GM21825 (cell line): ENCODE data around the gene RDH16.
A peak's percentile ranks its signal among the peaks of the same experiment; 100 is the strongest.

Experiments used
- ATAC-seq: cut with Tn5 transposase; IDR thresholded peaks from one replicate; pipeline ENCODE4 v1.9.1; 2021; ENCODE audit warnings: mild to moderate bottlenecking, moderate library complexity; ENCODE audit not compliant: unreplicated experiment

RDH16 gene

GRCh38 chr12:56957229-56958052, at the start of gene RDH16:
Gene RDH16 (minus strand): TSS chr12:56957608. CDS start chr12:56957462, 146 bp downstream.
- ATAC-seq, result no peak

- no peak for ATAC-seq
These were observed 49.5 kb upstream of the RDH16 start for GRCh38 chr12:57006809-57007475.

- peak; percentile 69 for ATAC-seq
These were observed 48.8 kb upstream of the RDH16 start, which contains the start of gene ZBTB39 for GRCh38 chr12:57005980-57006808. Gene ZBTB39 (minus strand): TSS chr12:57006546. CDS start chr12:57004917, 1,629 bp downstream.

- no peak for ATAC-seq
These were observed 47.2 kb upstream of the RDH16 start for GRCh38 chr12:57004651-57005050.

- ATAC-seq, result no peak
These were observed 46.0 kb upstream of the RDH16 start for GRCh38 chr12:57003395-57003794.

- no peak for ATAC-seq
These were observed 44.1 kb upstream of the RDH16 start for GRCh38 chr12:57001448-57001906.

GRCh38 chr12:57000393-57000792, 43.0 kb upstream of the RDH16 start:
- no peak for ATAC-seq

- no peak for ATAC-seq
These were observed 42.0 kb upstream of the RDH16 start for GRCh38 chr12:56999456-56999855.

- ATAC-seq, result no peak
These were observed 41.6 kb upstream of the RDH16 start for GRCh38 chr12:56998981-56999380.

- no peak for ATAC-seq
These were observed 40.9 kb upstream of the RDH16 start for GRCh38 chr12:56998316-56998715.

- ATAC-seq, result no peak
These were observed 39.6 kb upstream of the RDH16 start for GRCh38 chr12:56996793-56997545.

GRCh38 chr12:56995930-56996496, 38.6 kb upstream of the RDH16 start:
- ATAC-seq, result no peak

- ATAC-seq, result no peak
These were observed 38.0 kb upstream of the RDH16 start for GRCh38 chr12:56995201-56995929.

GRCh38 chr12:56994231-56994746, 36.9 kb upstream of the RDH16 start:
- no peak for ATAC-seq

- no peak for ATAC-seq
These were observed 35.9 kb upstream of the RDH16 start for GRCh38 chr12:56993346-56993745.

GRCh38 chr12:56991319-56992246, 34.2 kb upstream of the RDH16 start:
- no peak for ATAC-seq

- ATAC-seq, result no peak
These were observed 33.4 kb upstream of the RDH16 start for GRCh38 chr12:56990648-56991318.
